Suprapubic skin (tissue), 4 donors: ENCODE results near the gene OSBP2. TPM values are rescaled to one million over a fixed set of nuclear protein-coding genes. Genes with fewer than 3 reads are reported as not detected.

ENCODE experiments used
- DNase-seq, 2 donors: peaks; one replicate each; pipeline ENCODE4 v3.0.0-alpha.2; 2019; ENCODE audit warnings: low spot score in 2 of 2
- H3K27ac ChIP-seq: fragments of 200-600 bp; sonication (generic); one replicate; pipeline ENCODE4 v1.5.1; 2019
- H3K27me3 ChIP-seq: fragments of 200-600 bp; sonication (generic); one replicate; pipeline ENCODE4 v1.5.1; 2019
- H3K36me3 ChIP-seq: fragments of 200-600 bp; sonication (generic); one replicate; pipeline ENCODE4 v1.5.1; 2019
- H3K4me1 ChIP-seq: fragments of 200-600 bp; sonication (generic); one replicate; pipeline ENCODE4 v1.5.1; 2019
- H3K4me3 ChIP-seq: fragments of 200-600 bp; sonication (generic); one replicate; pipeline ENCODE4 v1.5.1; 2019; ENCODE audit warnings: mild to moderate bottlenecking
- H3K9me3 ChIP-seq: fragments of 200-600 bp; sonication (generic); one replicate; pipeline ENCODE4 v1.5.1; 2019
- CTCF ChIP-seq, 2 donors: fragments of 200-600 bp in 1 of 2; fragments of 450-650 bp in 1 of 2; sonication (generic) in 1 of 2; IDR thresholded peaks; one replicate each; pipeline ENCODE4 v1.5.1; 2016 to 2019; ENCODE audit warnings: antibody characterized with exemption in 2 of 2, mild to moderate bottlenecking in 1 of 2, moderate library complexity in 1 of 2
- EP300 ChIP-seq: sonication (generic); formaldehyde crosslinking; IDR thresholded peaks from one replicate; pipeline ENCODE4 v1.6.1; 2017; ENCODE audit warnings: antibody characterized with exemption
- POLR2A ChIP-seq, 2 donors: fragments of 450-650 bp; IDR thresholded peaks; one replicate each; pipeline ENCODE4 v1.6.1; 2017; ENCODE audit warnings: antibody characterized with exemption in 2 of 2, mild to moderate bottlenecking in 2 of 2, moderate library complexity in 2 of 2
- POLR2AphosphoS5 ChIP-seq, 3 donors: sonication (generic); formaldehyde crosslinking; IDR thresholded peaks; one replicate each; pipeline ENCODE4 v1.6.1; 2017; ENCODE audit warnings: antibody characterized with exemption in 3 of 3
- WGBS: methylation state at CpG from one replicate; pipeline ENCODE4 v1.1.5; 2018; 5-methylcytosine and 5-hydroxymethylcytosine counted together
- total RNA-seq, 4 donors: library from RNA; depleted of rRNA; stranded (reverse); fragments of >200 nt; gene quantifications; one replicate each; pipeline ENCODE4 v1.1.0, GENCODE V29; 2016

Gene OSBP2
- total RNA-seq, 4 donors from 2014 or later: 3.9 to 11.3 (median 6.4) TPM

DNA sequence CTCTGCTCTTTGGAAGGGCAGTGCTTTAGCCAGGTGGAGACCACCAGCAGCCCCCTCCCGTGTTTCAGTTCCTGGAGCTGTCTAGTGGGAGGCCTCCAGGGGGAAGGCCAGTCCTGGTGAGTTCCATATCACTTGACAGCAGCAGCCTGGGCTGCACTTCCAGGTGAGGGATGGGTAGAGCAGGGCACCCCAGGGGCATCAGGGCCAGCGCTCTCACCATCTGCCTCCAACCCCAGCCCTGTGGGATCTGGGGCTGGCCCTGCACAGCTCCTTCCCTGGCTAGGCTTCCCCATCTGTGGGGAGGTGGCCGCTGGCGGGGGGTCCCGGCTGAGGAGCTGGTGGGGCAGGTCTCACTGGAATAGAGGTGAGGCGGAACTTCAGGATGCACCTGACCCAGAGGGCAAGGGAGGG is 213.4 kb downstream of the OSBP2 start:
- WGBS: 95% methylated on average over 6 of the region's 6 CpGs
- Histone ChIP-seq H3K4me3 (no peak overlapping the region), H3K36me3 (peaks cover 16% of the 10 kb centered on the region), H3K27ac (no peak overlapping the region), H3K4me1 (no peaks in the 10 kb centered on the region), H3K9me3 (no peaks in the 10 kb centered on the region), H3K27me3 (no peaks in the 10 kb centered on the region)
- no peak for DNase-seq
- TF ChIP-seq POLR2A (IDR thresholded peaks at IDR 0.05) (no peak), CTCF (IDR thresholded peaks at IDR 0.05) (no peak)

DNA sequence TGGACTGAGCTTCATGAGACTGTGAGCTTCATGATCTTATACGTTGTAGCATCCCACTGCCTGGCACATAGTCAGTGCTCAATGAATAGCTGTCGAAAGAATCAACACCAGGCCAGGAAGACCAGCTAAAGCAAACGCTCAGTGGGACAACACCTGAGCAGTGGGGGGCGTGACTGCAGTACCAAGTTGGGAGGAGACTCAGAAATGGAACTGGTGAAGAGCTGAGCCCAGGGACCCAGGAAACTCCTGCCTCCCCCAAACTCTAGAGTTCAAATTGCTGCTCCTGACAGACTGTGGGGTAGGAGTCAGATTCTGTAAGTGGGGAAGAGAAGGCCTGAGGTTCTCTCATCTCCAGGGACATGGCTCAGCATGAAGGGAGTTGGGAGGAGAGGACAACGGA is 214.6 kb downstream of the OSBP2 start:
- no peaks in the 10 kb centered on the region for H3K4me1 ChIP-seq
- WGBS: 96% methylated on average over 5 of the region's 5 CpGs
- TF ChIP-seq EP300: no peak
- TF ChIP-seq POLR2AphosphoS5 (IDR thresholded peaks at IDR 0.05): no peak
- TF ChIP-seq CTCF (IDR thresholded peaks at IDR 0.05): no peak
- no peak for TF ChIP-seq POLR2A (IDR thresholded peaks at IDR 0.05)
- H3K9me3 ChIP-seq: no peaks in the 10 kb centered on the region
- no peak overlapping the region for H3K4me3 ChIP-seq
- no peak overlapping the region for H3K27ac ChIP-seq
- DNase-seq: no peak
- H3K27me3 ChIP-seq: no peaks in the 10 kb centered on the region
- H3K36me3 ChIP-seq: peaks cover 7% of the 10 kb centered on the region

- TF ChIP-seq POLR2A (IDR thresholded peaks at IDR 0.05) (no peak), CTCF (IDR thresholded peaks at IDR 0.05) (no peak), EP300 (no peak)
- no peaks in the 10 kb centered on the region for H3K9me3 ChIP-seq
- H3K4me1 ChIP-seq: no peaks in the 10 kb centered on the region
- H3K4me3 ChIP-seq: no peak overlapping the region
- no peaks in the 10 kb centered on the region for H3K27me3 ChIP-seq
- no peak overlapping the region for H3K27ac ChIP-seq
- DNase-seq: no peak
- WGBS: 84% methylated on average over 2 of the region's 2 CpGs
- H3K36me3 ChIP-seq: peaks cover 7% of the 10 kb centered on the region
These were observed 215.7 kb downstream of the OSBP2 start for GRCh38 chr22:30910358-30910757.

DNA sequence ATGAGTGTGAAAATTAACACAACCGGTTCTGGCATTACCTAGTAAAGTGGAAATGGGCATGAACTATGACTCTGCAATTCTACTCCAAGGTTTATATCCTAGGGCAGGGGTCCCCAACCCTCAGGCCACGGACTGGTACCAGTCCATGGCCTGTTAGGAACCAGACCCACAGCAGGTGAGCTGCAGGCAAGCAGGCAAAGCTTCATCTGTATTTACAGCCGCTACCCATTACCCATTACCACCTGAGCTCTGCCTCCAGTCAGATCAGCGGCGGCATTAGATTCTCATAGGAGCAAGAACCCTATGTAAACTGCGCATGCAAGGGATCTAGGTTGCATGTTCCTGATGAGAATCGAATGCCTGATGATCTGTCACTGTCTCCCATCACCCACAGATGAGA is 224.1 kb downstream of the OSBP2 start:
- no peaks in the 10 kb centered on the region for H3K36me3 ChIP-seq
- no peaks in the 10 kb centered on the region for H3K9me3 ChIP-seq
- H3K4me1 ChIP-seq: peaks cover 18% of the 10 kb centered on the region
- TF ChIP-seq CTCF (IDR thresholded peaks at IDR 0.05): no peak
- no peak for TF ChIP-seq POLR2A (IDR thresholded peaks at IDR 0.05)
- TF ChIP-seq EP300: no peak
- TF ChIP-seq POLR2AphosphoS5 (IDR thresholded peaks at IDR 0.05): no peak
- H3K4me3 ChIP-seq: no peak overlapping the region
- no peak overlapping the region for H3K27ac ChIP-seq
- 78% methylated on average over 7 of the region's 7 CpGs for WGBS
- H3K27me3 ChIP-seq: no peaks in the 10 kb centered on the region
- no peak for DNase-seq

DNA sequence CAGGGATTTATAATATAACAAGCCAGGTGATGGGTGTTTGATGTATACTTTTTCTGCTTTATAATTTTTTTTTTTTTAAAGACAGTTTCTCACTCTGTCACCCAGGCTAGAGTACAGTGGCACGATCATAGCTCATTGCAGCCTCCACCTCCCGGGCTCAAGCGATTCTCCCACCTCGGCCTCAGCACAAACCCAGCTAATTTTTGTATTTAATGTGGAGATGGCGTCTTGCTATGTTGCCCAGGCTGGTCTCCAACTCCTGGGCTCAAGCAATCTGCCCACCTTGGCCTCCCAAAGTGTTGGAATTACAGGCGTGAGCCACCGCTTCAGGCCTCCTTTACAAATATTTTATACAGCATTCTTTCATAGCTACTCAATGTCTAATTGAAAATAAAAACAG is 225.3 kb downstream of the OSBP2 start:
- Histone ChIP-seq H3K4me1 (peaks cover 18% of the 10 kb centered on the region), H3K27me3 (no peaks in the 10 kb centered on the region), H3K27ac (no peak overlapping the region), H3K4me3 (no peak overlapping the region), H3K9me3 (no peaks in the 10 kb centered on the region), H3K36me3 (peaks cover 6% of the 10 kb centered on the region)
- TF ChIP-seq POLR2AphosphoS5 (IDR thresholded peaks at IDR 0.05) (no peak), POLR2A (IDR thresholded peaks at IDR 0.05) (no peak), EP300 (no peak), CTCF (IDR thresholded peaks at IDR 0.05) (no peak)
- DNase-seq: peak in 1 of 2 donors; percentile 54
- WGBS: 83% methylated on average over 7 of the region's 7 CpGs
